PC-3 (cell line): ENCODE measurements around the gene CDCP1. TPM values are rescaled to one million over a fixed set of nuclear protein-coding genes. Genes with fewer than 3 reads are reported as not detected.
A peak's percentile ranks its signal among the peaks of the same experiment; 100 is the strongest.

ENCODE experiments used
- ATAC-seq: fragments of 200-7000 bp; cut with Tn5 transposase; 2 replicates; pipeline ENCODE4 v1.9.1; 2020; ENCODE audit warnings: mild to moderate bottlenecking, moderate library complexity
- BruUV-seq: library from RNA; stranded (reverse); fragments of 400-500 nt; replicated peaks from 2 replicates; lab custom pipeline; 2021; lab: Mats Ljungman, UMichigan
- CTCF ChIA-PET: fragments of 300-600 bp; sonication (Branson Sonifier 250); formaldehyde crosslinking; loops from one replicate; lab custom pipeline; 2022; ENCODE audit warnings: antibody characterized with exemption; lab: Charles Lee
- POLR2A ChIA-PET: fragments of 300-600 bp; sonication (Branson Sonifier 250); formaldehyde crosslinking; loops from one replicate; lab custom pipeline; 2022; ENCODE audit warnings: antibody characterized with exemption; ENCODE audit not compliant: unreplicated experiment; lab: Charles Lee
- DNase-seq: peaks from one replicate; pipeline ENCODE4 v3.0.0-alpha.2; 2015
- H2AFZ ChIP-seq: fragments of 300-600 bp; sonication (generic); 2 replicates; pipeline ENCODE4 v1.6.0; 2016; ENCODE audit warnings: antibody characterized with exemption, low read length
- H3F3A ChIP-seq: fragments of 300-600 bp; sonication (generic); one replicate; pipeline ENCODE4 v1.6.0; 2017; ENCODE audit warnings: antibody characterized with exemption, low read length, control low read depth, mild to moderate bottlenecking; ENCODE audit not compliant: unreplicated experiment
- H3K27ac ChIP-seq: fragments of 300-600 bp; sonication (generic); 2 replicates; pipeline ENCODE4 v1.5.1; 2016; ENCODE audit warnings: mild to moderate bottlenecking, low read length
- H3K27me3 ChIP-seq: fragments of 300-600 bp; sonication (generic); 2 replicates; pipeline ENCODE4 v1.6.1; 2016; ENCODE audit warnings: low read length, mixed read lengths
- H3K36me3 ChIP-seq: fragments of 300-600 bp; sonication (generic); 2 replicates; pipeline ENCODE4 v1.6.1; 2016; ENCODE audit warnings: low read depth, mixed run types, low read length, mixed read lengths
- H3K4me1 ChIP-seq: fragments of 300-600 bp; sonication (generic); 2 replicates; pipeline ENCODE4 v1.5.1; 2016; ENCODE audit warnings: low read length; ENCODE audit not compliant: insufficient read depth
- H3K4me2 ChIP-seq: fragments of 300-600 bp; sonication (generic); 2 replicates; pipeline ENCODE4 v1.6.0; 2016; ENCODE audit warnings: low read length
- H3K4me3 ChIP-seq: fragments of 300-600 bp; sonication (generic); 2 replicates; pipeline ENCODE4 v1.5.1; 2016; ENCODE audit warnings: mild to moderate bottlenecking, low read length, mixed read lengths
- H3K79me2 ChIP-seq: fragments of 300-600 bp; sonication (generic); 2 replicates; pipeline ENCODE4 v1.6.1; 2017; ENCODE audit warnings: low read length, mixed read lengths
- H3K9ac ChIP-seq: fragments of 300-600 bp; sonication (generic); 2 replicates; pipeline ENCODE4 v1.6.0; 2016; ENCODE audit warnings: mild to moderate bottlenecking, low read length
- H3K9me2 ChIP-seq: fragments of 300-600 bp; sonication (generic); replicated peaks from 2 replicates; pipeline ENCODE4 v1.6.1; 2016; ENCODE audit warnings: mixed run types, low read length, mixed read lengths
- H3K9me3 ChIP-seq: fragments of 300-600 bp; sonication (generic); 2 replicates; pipeline ENCODE4 v1.6.1; 2016; ENCODE audit warnings: low read length, mixed read lengths
- H4K20me1 ChIP-seq: fragments of 300-600 bp; sonication (generic); 2 replicates; pipeline ENCODE4 v1.6.1; 2016; ENCODE audit warnings: low read length, mixed read lengths
- EZH2 ChIP-seq: fragments of 300-600 bp; sonication (generic); IDR thresholded peaks from one replicate; pipeline ENCODE4 v1.6.1; 2017; ENCODE audit warnings: antibody characterized with exemption, mild to moderate bottlenecking, low read length; ENCODE audit not compliant: unreplicated experiment
- EZH2phosphoT487 ChIP-seq: fragments of 300-600 bp; sonication (generic); IDR thresholded peaks from 2 replicates; pipeline ENCODE4 v1.6.1; 2018; ENCODE audit warnings: mild to moderate bottlenecking, antibody characterized with exemption, low read length, borderline replicate concordance
- intact Hi-C: fragments of 100-400 bp; cut with micrococcal nuclease; formaldehyde crosslinking; loops from 2 replicates; pipeline ENCODE4 v1.9.0; 2023
- total RNA-seq: library from RNA; depleted of rRNA; stranded (reverse); fragments of >200 nt; gene quantifications from 2 replicates; pipeline ENCODE4 v1.2.3, GENCODE V29; 2014
- TF ChIP-seq, protein P1 (sequence below): fragments of 300-600 bp; sonication (generic); conservative IDR thresholded peaks from 2 replicates; pipeline ENCODE4 v1.5.1; 2017; ENCODE audit warnings: antibody characterized with exemption, low read depth, mild to moderate bottlenecking, low read length

CDCP1 gene
- total RNA-seq, 1 experiment from 2014 or later, result 120 TPM

DNA sequence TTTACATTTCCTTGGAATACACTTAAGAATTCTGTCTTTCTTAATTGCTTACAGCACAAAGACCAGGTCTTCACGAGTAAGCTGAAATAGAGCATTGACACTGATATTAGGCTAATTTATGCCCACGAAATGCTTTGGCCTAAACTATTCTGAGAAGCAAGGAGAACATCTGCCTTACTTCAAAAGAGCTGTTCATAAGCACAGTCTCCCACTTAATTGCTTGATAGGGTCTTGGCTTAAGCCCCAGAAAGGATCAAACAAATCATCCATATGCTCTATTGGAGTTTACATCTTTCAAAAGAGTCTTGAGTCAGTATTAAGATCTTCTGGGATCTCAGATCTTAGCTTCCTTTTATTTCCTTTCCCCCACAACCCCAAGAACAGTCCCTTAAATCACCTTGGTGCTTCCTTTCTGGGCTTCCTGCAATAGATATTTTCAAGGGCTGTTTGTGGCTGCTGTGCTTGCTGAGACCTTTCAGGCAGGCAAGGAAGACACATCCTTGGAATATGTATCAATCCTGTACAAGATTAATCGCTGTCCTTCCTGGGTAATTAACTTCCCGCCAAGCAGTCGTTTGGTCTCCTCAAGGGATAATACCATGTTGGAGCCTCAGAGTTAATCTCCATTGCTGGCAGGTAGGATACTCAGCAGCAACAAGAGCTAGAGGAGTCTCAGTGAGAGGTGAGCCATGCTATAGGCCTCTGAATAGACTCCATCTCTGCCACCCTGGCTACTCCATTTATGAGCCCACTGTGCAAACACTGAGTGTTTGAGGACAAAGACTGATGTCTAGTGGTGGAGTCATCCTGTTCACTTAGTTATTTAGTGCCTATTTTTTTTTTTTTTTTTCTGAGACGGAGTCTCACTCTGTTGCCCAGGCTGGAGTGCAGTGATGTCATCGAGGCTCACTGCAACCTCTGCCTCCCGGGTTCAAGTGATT is 42.8 kb upstream of the CDCP1 start:
- Histone ChIP-seq H2AFZ (no peak overlapping the region), H3K27me3 (no peaks in the 10 kb centered on the region), H3K4me1 (peaks cover 3% of the 10 kb centered on the region), H3K9me3 (no peaks in the 10 kb centered on the region), H3K36me3 (no peaks in the 10 kb centered on the region), H3K9me2 (no peaks in the 10 kb centered on the region), H3K27ac (no peak overlapping the region), H3K4me2 (no peak overlapping the region), H3K4me3 (no peak overlapping the region), H3K9ac (no peak overlapping the region), H3F3A (no peaks in the 10 kb centered on the region), H4K20me1 (no peaks in the 10 kb centered on the region), H3K79me2 (no peaks in the 10 kb centered on the region)
- DNase-seq, result peak; percentile 48
- TF ChIP-seq, protein P1, sequence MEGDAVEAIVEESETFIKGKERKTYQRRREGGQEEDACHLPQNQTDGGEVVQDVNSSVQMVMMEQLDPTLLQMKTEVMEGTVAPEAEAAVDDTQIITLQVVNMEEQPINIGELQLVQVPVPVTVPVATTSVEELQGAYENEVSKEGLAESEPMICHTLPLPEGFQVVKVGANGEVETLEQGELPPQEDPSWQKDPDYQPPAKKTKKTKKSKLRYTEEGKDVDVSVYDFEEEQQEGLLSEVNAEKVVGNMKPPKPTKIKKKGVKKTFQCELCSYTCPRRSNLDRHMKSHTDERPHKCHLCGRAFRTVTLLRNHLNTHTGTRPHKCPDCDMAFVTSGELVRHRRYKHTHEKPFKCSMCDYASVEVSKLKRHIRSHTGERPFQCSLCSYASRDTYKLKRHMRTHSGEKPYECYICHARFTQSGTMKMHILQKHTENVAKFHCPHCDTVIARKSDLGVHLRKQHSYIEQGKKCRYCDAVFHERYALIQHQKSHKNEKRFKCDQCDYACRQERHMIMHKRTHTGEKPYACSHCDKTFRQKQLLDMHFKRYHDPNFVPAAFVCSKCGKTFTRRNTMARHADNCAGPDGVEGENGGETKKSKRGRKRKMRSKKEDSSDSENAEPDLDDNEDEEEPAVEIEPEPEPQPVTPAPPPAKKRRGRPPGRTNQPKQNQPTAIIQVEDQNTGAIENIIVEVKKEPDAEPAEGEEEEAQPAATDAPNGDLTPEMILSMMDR, result no peak
- no peak for TF ChIP-seq EZH2phosphoT487
- TF ChIP-seq EZH2, result no peak
- POLR2A ChIA-PET, result no interaction called here
- BruUV-seq, result no TSS peak
- intact Hi-C loops, result no loop called here
- CTCF ChIA-PET, result interaction anchor here (0.7 kb wide), 1 partner anchor 68 kb away, joined by 3 read pairs; no protein-coding TSS in a partner anchor
- ATAC-seq, result peak; percentile 95

DNA sequence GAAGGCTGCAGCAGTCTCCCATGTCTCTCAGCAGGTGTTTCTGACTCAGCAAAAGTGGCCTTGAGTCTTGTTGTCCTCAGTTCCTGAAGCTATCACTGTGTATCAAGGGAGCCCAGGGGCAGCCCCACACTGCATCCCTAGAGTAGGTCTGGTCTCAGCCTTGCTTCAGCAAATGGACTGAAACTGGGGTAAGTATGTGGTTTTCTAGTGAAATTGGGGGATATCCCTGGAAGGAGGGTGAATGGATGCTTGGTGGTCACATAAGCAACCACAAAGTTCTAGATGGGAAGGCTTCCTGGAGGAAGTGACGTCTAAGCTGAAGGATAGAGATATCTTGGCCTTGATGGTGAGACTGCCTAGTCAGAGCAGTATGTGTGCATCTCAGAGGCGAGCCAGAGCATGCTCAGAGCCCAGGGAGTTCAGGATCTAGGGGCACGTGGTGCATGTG is 41.5 kb upstream of the CDCP1 start:
- TF ChIP-seq EZH2phosphoT487, result no peak
- TF ChIP-seq EZH2, result no peak
- TF ChIP-seq, protein P1, result no peak
- H3K27ac ChIP-seq, result no peak overlapping the region
- H4K20me1 ChIP-seq, result no peaks in the 10 kb centered on the region
- H3K36me3 ChIP-seq, result no peaks in the 10 kb centered on the region
- no peak overlapping the region for H2AFZ ChIP-seq
- no peak overlapping the region for H3K4me3 ChIP-seq
- no peak for ATAC-seq
- no peak for DNase-seq
- POLR2A ChIA-PET, result no interaction called here
- H3F3A ChIP-seq, result no peaks in the 10 kb centered on the region
- CTCF ChIA-PET, result no interaction called here
- no peaks in the 10 kb centered on the region for H3K9me2 ChIP-seq
- no peaks in the 10 kb centered on the region for H3K79me2 ChIP-seq
- H3K4me2 ChIP-seq, result no peak overlapping the region
- intact Hi-C loops, result no loop called here
- BruUV-seq, result no TSS peak
- H3K9me3 ChIP-seq, result no peaks in the 10 kb centered on the region
- H3K4me1 ChIP-seq, result peaks cover 15% of the 10 kb centered on the region
- no peaks in the 10 kb centered on the region for H3K27me3 ChIP-seq
- no peak overlapping the region for H3K9ac ChIP-seq

DNA sequence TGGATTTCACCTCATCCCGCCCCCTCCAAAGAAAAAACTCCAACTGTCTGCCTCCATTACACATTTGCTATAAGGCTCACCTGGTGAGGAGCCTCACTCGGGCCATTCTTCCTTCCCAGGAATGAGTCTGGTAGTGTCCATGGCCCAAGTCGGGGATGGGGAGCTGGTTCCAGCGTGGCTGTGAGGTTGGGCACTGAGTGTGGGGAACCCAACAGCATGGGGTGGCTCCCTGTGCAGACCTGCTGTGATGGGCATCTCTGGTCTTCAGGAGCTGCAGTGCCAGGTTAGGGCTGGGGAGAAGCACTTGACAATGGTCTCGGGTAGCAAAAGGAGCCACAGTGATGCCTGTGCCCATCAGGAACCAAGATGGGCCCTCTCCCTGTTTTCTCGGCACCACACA is 40.7 kb upstream of the CDCP1 start:
- H3F3A ChIP-seq, result no peaks in the 10 kb centered on the region
- no peaks in the 10 kb centered on the region for H3K27me3 ChIP-seq
- no TSS peak for BruUV-seq
- H3K4me1 ChIP-seq, result peaks cover 20% of the 10 kb centered on the region
- no peak overlapping the region for H3K27ac ChIP-seq
- ChIA-PET CTCF (no interaction called here), POLR2A (no interaction called here)
- no peak overlapping the region for H3K4me3 ChIP-seq
- H2AFZ ChIP-seq, result no peak overlapping the region
- H3K4me2 ChIP-seq, result no peak overlapping the region
- no peaks in the 10 kb centered on the region for H3K36me3 ChIP-seq
- intact Hi-C loops, result no loop called here
- H3K9ac ChIP-seq, result no peak overlapping the region
- TF ChIP-seq, protein P1, result no peak
- TF ChIP-seq EZH2, result no peak
- TF ChIP-seq EZH2phosphoT487, result no peak
- DNase-seq (no peak), ATAC-seq (no peak)
- no peaks in the 10 kb centered on the region for H3K9me2 ChIP-seq
- no peaks in the 10 kb centered on the region for H3K79me2 ChIP-seq
- H3K9me3 ChIP-seq, result no peaks in the 10 kb centered on the region
- H4K20me1 ChIP-seq, result no peaks in the 10 kb centered on the region
